Activated CD8-positive, alpha-beta memory T cell treated with anti-CD3 and anti-CD28 coated beads, Interleukin-2, amount 50 U/mL, for 24 hours (primary cell): Measurements from ENCODE around the gene SSBP3.

Source experiments
- DNase-seq: peaks from one replicate; pipeline ENCODE4 v3.0.0-alpha.2; 2020; ENCODE audit errors: extremely low read depth

The SSBP3 gene

GRCh38 chr1:54266908-54267307, 139.3 kb downstream of the SSBP3 start:
- no peak for DNase-seq

- no peak for DNase-seq
Observed at GRCh38 chr1:54266195-54266594, 140.0 kb downstream of the SSBP3 start.

GRCh38 chr1:54265659-54266058, 140.5 kb downstream of the SSBP3 start:
- DNase-seq: no peak

GRCh38 chr1:54265126-54265525, 141.1 kb downstream of the SSBP3 start:
- no peak for DNase-seq

- DNase-seq: no peak
Observed at GRCh38 chr1:54263601-54264226, 142.5 kb downstream of the SSBP3 start.

GRCh38 chr1:54262244-54262643, 143.9 kb downstream of the SSBP3 start:
- DNase-seq: no peak

- no peak for DNase-seq
Observed at GRCh38 chr1:54260810-54261209, 145.4 kb downstream of the SSBP3 start.

- no peak for DNase-seq
Observed at GRCh38 chr1:54259546-54260140, 146.6 kb downstream of the SSBP3 start.

GRCh38 chr1:54257876-54258275, 148.3 kb downstream of the SSBP3 start:
- no peak for DNase-seq

GRCh38 chr1:54257346-54257620, 148.9 kb downstream of the SSBP3 start:
- no peak for DNase-seq

- no peak for DNase-seq
Observed at GRCh38 chr1:54256522-54257345, 149.5 kb downstream of the SSBP3 start.

- DNase-seq: no peak
Observed at GRCh38 chr1:54255026-54255702, 151.0 kb downstream of the SSBP3 start.

GRCh38 chr1:54254055-54254454, 152.1 kb downstream of the SSBP3 start:
- DNase-seq: no peak

- DNase-seq: no peak
Observed at GRCh38 chr1:54253480-54253879, 152.7 kb downstream of the SSBP3 start.

- DNase-seq: no peak
Observed at GRCh38 chr1:54252371-54252936, 153.7 kb downstream of the SSBP3 start.

GRCh38 chr1:54250670-54251069, 155.5 kb downstream of the SSBP3 start:
- DNase-seq: no peak

- DNase-seq: no peak
Observed at GRCh38 chr1:54249819-54250435, 156.3 kb downstream of the SSBP3 start.

- DNase-seq: no peak
Observed at GRCh38 chr1:54248966-54249365, 157.2 kb downstream of the SSBP3 start.

- DNase-seq: no peak
Observed at GRCh38 chr1:54247863-54248515, 158.2 kb downstream of the SSBP3 start.

GRCh38 chr1:54246116-54246721, 160.0 kb downstream of the SSBP3 start:
- no peak for DNase-seq

GRCh38 chr1:54245501-54245900, 160.7 kb downstream of the SSBP3 start:
- DNase-seq: no peak
